NCI-H1694 treated with DMSO at 0.1 percent for 48 hours (cell line): ENCODE results near the gene EMD.
"Not testable (repeated sequence)": the region's sequence is repeated elsewhere in the genome, so short reads cannot be mapped to it uniquely, and the experiment has no call there.

Source experiments
- DNase-seq: peaks from one replicate; lab custom pipeline; 2025; lab: John Stamatoyannopoulos, UW

The EMD gene

DNA sequence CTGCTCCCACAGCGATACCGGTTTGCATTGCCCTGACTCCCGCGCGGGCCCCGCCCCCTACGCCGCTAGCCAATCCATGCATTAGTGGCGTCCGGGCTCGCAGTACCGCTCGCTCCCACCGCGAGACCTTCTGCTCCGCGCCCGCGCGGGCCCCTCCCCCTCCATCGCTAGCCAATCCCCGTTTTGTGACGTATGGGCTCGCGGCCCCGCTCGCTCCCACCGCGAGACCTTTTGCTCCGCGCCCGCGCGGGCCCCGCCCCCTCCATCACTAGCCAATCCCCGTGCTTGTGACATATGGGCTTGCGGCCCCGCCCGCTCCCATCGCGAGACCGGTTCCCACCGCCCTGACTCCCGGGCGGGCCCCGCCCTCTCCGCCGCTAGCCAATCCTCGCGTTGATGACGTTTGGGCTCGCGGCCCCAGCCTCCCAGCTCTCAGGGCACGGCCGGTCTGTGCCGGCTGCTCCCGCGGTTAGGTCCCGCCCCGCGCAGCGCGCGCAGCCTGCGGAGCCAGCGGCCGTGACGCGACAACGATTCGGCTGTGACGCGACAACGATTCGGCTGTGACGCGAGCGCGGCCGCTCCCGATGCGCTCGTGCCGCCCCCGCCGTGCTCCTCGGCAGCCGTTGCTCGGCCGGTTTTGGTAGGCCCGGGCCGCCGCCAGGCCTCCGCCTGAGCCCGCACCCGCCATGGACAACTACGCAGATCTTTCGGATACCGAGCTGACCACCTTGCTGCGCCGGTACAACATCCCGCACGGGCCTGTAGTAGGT, at the start of gene EMD:
Gene EMD (plus strand): TSS at position 497 of the 770 bp plus-strand sequence. CDS start 190 bp downstream, at position 687.
- DNase-seq, result peak; percentile 94

DNA sequence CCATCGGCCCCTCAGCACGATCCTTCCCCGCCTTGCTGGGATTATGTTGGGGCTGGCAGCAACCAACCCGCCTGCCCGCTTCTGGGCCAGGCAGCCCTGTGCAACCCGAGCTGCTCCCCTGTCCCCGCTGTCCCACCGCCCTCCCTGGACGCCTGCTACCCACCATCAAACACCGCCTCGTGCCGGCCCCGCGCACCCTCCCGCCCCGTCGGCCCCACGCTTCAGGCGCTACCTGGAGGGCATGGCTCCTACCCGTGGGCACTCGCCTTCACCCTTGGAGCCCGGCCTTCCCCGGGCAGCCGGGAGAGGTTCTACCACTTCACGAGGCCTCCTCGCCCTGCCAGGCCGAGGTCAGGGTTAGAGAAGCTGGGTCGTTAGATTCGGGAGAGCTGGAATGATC, 46.5 kb upstream of the EMD start:
- DNase-seq, result no peak

GRCh38 chrX:154333116-154333515, 46.0 kb upstream of the EMD start:
- no peak for DNase-seq

DNA sequence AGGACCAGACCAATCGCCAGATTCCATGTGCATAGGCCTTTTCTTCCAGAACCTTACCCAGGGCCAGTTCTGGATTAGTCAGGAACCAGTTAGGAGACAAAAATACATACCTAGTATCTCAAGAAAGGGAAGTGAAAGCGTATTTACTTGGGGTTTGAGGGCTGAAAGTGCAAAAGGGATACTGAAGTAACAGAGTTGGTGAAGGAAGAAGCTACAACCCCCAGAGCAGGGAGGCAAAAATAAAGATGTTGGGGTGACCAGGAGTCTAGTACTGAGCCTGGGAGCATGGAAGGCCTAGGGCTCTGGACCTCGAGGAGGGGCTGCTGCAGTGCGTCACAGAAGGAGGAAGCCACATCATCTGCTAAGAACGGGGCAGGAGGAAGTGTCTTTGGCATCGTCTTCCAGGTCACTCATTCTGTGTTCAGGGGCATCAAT, 45.2 kb upstream of the EMD start:
- no peak for DNase-seq

- no peak for DNase-seq
These were observed 44.6 kb upstream of the EMD start for GRCh38 chrX:154334496-154334895.

DNA sequence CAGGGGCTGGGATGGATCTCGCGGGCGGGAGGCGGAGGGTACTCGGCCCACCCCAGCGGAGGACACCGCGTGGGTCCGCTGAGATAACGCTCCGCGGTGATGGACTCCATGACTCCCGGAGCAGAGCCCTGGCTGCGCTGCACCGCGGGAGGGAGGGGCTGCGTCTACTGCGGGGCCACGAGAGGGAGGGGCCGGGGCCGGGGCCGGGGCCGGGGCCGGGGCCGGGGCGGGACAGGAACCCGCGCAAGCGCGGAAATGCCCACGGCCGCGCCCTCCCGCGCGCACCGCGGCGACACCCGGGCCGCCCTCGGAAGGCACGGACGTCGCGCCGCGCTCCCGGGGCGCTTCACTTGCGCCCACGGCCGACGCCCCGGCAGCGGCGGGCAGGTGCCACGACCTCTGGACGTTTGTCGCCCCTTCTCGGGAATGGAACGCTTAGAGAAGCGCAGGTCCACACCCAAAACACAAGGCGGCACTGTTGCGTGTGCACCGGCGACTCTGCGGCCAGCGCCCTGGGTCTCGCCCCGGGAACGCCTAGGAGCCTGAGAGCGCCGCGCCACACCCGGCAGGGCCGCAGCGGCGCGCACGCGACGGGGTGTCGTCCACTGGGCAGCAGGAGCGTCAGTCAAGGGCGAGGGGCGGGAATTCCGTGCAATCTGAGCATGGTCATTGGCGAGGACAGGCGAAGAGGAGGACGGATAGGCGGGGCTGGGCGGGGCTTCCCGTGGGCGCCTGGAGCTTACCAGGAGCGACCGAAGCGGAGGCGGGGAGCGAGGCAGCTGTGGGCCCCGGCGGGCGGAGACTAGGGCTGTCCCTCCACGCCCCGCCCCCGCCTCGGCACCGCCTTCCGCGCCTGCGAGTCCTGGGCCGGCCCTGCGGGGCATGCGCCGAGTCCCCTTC, 37.4 kb upstream of the EMD start:
- DNase-seq, result not testable (repeated sequence)

DNA sequence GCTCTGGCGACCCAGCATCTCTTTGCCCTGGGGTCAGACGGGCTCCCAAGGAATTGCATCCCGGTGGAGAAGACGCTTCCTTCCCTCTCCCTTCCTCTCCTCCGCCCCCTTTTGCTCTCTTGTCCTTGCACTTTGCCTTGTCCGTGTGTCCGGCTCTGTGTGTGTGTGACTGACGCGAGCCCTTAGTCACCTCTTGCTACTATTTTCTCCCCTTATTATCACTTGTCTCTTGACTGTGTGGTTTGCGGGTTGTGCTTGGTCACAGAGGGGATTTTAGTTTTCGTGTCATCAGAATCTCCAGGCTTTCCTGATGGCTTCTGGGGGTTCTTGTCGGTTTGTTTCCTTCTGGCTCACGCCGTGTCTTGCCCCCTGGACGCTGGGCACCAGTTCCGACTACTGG, 36.0 kb upstream of the EMD start:
- DNase-seq, result not testable (repeated sequence)

GRCh38 chrX:154343620-154344019, 35.5 kb upstream of the EMD start:
- not testable (repeated sequence) for DNase-seq

- no peak for DNase-seq
These were observed 31.0 kb upstream of the EMD start for GRCh38 chrX:154348114-154348531.

DNA sequence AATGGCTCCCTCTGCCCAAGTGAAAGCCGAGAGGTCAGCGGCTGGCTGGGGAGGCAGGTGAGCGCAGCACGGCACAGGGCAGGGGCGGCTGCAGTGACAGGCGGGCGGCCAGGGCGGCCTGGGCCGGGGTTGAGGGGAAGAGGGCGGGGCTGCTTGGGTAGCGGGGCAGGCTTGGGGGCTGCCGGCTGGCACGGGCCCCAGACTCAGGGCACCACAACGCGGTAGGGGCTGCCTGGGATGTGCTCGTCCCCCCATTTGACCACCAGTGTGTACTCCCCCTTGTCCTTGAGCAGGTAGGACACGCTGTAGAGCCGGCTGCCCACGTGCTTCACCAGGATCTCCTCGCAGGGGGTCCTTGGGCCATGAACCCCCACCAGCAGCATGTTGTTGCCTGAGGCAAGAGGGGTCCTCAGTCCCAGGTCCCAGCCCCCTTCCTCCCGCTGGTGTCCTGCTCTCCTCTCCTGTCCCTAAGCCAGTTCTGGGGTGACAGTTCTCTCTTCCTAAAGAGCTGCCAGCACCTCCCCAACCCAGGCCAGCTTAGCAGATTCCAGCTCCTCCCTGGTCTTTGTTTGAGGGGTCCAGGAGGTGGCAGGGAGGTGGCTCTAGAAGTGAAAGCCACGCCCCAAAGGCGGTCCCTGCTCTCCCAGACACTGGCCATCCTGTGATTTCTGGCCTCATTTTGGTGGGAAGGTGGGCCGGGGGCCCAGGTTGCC, 30.3 kb upstream of the EMD start:
- no peak for DNase-seq

DNA sequence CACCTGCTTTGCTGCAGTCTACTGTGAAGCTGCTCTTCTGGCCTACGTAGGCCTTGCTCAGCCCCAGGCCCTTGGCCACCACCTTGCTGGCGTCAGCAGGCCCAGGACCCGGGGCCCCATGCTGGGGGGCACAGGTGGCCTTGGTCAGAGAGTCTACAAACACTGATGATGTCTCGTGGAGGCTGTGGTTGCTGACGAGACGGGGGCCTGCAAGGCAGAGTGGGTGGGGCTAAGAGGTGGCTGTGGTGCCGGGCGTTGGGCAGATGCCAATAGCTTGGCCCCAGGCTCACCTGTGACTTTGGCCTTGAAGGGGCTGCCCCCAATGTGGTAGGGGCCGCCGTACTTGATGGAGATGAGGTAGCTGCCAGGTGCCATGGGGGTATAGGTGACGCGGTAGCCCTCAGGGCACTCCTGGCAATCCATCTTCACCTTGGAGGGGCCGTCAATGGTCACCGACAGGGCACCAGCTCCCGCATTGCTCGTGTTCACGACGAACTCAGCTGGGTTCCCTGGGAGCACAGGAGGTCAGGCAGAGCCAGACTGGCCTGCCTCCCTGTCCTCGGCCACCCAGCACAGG, 29.6 kb upstream of the EMD start:
- no peak for DNase-seq

- DNase-seq, result no peak
These were observed 29.1 kb upstream of the EMD start for GRCh38 chrX:154349979-154350378.

DNA sequence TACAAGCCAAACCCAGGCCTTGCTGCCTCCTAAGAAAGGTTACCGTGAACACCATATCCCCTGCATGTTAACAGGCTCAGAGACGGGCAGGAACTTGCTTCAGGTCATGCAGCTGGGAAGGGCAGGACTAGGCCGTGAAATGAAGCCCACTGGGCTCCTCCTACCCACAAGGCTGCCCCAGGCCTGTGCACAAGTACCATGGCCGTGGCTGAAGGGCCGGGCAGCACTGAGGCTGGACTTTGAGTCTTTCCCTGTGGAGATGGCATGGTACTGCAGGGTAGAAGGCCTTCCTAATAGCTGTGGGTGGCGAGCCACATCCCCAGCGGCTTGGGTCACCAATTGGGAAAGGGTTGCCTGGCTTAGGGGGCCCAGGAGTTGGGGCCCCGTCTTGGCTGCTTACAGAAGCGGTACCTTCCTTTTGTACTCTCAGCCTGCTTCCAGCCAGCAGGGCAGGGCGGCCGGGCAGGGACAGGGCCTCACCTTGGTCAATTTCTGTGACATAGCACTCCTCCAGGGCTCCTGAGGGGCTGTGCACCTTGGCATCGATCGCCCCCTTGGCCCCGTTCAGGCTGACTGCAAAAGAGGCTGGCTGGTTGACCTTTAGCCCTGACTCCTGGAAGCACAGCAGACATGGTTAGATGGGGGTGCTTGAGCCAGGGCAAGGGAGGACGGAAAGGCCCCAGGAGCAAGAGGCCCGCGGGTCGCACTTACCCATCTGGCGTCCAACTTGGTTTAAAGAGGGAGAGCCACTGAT, 28.5 kb upstream of the EMD start:
- no peak for DNase-seq

- DNase-seq, result no peak
These were observed 27.7 kb upstream of the EMD start for GRCh38 chrX:154351183-154352011.

DNA sequence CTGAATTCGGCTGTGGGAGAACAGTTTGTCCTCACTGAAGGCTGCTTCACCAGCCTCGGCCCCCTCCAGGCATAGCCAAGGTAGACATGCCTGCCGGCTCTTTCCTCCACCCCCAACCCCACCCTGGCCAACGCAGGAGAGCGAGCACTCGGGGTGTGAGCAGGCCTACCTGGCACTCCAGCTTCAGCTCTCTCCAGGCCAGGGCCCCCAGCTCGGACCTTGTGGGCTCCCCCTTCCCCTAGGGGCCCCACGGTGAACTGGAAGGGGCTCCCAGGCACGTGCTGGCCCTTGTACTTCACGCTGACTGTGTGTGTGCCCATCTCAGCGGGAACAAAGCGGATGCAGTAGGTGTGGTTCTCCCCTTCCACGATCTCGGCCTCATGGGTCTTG, 27.1 kb upstream of the EMD start:
- no peak for DNase-seq

DNA sequence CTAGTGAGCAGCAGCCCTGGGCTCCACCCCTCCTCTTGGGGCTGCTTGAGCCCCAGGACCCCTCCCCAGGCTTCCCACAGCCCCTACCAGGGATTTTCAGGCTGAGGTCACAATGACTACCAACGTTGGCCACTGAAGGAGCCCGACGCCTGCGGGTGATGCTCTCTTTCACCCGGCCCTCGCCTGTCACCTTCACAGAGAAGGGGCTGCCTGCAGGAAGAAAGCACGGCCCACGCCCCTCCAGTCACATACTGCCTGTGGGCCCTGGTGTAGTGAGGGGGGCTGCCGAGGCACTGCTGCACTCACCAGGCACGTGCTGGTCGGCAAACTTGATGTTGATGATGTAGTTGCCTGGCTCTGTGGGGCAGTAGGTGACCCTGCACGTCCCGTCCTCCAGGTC, 26.6 kb upstream of the EMD start:
- DNase-seq, result no peak

GRCh38 chrX:154353172-154353843, 25.8 kb upstream of the EMD start:
- DNase-seq, result no peak

DNA sequence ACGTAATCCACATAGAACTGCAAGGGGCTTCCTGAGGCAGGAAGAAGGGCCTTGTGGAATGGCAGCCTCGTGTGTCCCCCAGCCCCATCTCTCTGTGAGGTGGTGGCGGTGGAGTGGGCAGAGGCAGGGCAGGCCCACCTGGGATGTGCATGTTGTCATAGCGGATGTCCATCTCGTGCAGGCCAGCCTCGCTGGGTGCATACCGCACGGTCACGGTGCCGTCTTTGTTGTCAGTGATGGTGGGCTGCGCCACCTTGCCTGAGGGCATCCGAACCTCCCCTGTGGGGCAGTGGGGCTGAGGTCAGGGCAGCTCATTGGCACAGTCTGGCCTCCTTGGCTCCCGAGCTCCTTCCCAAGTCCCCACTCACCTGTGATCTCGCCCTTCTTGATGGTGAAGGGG, 25.1 kb upstream of the EMD start:
- DNase-seq, result no peak

DNA sequence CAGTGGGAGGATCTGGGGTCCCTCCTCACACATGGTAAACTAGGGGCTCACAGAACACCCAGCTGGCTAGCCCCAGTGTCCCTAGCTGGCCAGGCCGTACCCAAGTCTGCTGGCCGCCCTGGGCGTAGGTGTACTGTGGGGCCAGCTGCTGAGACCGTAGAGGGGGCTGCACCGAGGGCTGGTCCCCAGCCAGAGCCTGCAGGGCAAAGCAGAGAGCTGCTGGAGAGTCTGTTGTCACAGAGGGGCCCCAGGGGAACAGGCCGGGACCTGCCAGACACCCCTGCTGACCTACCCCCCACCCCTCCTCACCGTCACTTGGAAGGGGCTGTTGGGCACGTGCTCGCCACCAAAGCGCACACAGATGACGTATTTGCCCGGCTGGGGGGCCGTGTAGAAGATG, 24.6 kb upstream of the EMD start:
- no peak for DNase-seq
